WTC11 (cell line): ENCODE data around the gene SPG11. TPM values are rescaled to one million over a fixed set of nuclear protein-coding genes. Genes with fewer than 3 reads are reported as not detected.

ENCODE experiments used
- ATAC-seq: fragments of 200-7000 bp; cut with Tn5 transposase; 2 replicates; pipeline ENCODE4 v1.10.0; 2021; ENCODE audit warnings: mild to moderate bottlenecking, moderate library complexity
- CTCF ChIA-PET: fragments of 300-600 bp; sonication (Branson Sonifier 250); formaldehyde crosslinking; loops from one replicate; lab custom pipeline; 2021; ENCODE audit warnings: antibody characterized with exemption; lab: Charles Lee
- POLR2A ChIA-PET: fragments of 350-600 bp; sonication (Branson Sonifier 250); formaldehyde crosslinking; loops from one replicate; lab custom pipeline; 2021; ENCODE audit warnings: antibody characterized with exemption; lab: Charles Lee
- DNase-seq: peaks from one replicate; pipeline ENCODE4 v3.0.0; 2021; ENCODE audit warnings: low spot score
- H3K27ac Mint-ChIP-seq: 2 replicates; pipeline ENCODE4 v1.8.0; 2021; ENCODE audit warnings: mixed read lengths
- H3K27me3 Mint-ChIP-seq: 2 replicates; pipeline ENCODE4 v1.8.0; 2021; ENCODE audit warnings: low read depth, mild to moderate bottlenecking, moderate library complexity, mixed read lengths
- H3K36me3 Mint-ChIP-seq: 2 replicates; pipeline ENCODE4 v1.8.0; 2021; ENCODE audit warnings: mixed read lengths
- H3K4me1 Mint-ChIP-seq: 2 replicates; pipeline ENCODE4 v1.8.0; 2022; ENCODE audit warnings: mixed read lengths
- H3K4me3 Mint-ChIP-seq: 2 replicates; pipeline ENCODE4 v1.8.0; 2021; ENCODE audit warnings: mild to moderate bottlenecking, moderate library complexity, mixed read lengths
- H3K9me3 Mint-ChIP-seq: 2 replicates; pipeline ENCODE4 v1.8.0; 2021; ENCODE audit warnings: mixed read lengths
- CDX4 ChIP-seq: fragments of 250-450 bp; sonication (Bioruptor Pico); IDR thresholded peaks from 2 replicates; pipeline ENCODE4 v1.9.0; 2021; ENCODE audit warnings: moderate library complexity, mild to moderate bottlenecking, inconsistent platforms, borderline replicate concordance
- EMX1 ChIP-seq: fragments of 250-450 bp; sonication (Bioruptor Pico); IDR thresholded peaks from 2 replicates; pipeline ENCODE4 v1.8.0; 2021; ENCODE audit warnings: mild to moderate bottlenecking
- FOXJ3 ChIP-seq: sonication (generic); formaldehyde crosslinking; IDR thresholded peaks from 2 replicates; pipeline ENCODE4 v1.9.0; 2021; ENCODE audit warnings: missing genetic modification reagents, mild to moderate bottlenecking, borderline replicate concordance
- FOXK1 ChIP-seq: sonication (generic); formaldehyde crosslinking; IDR thresholded peaks from 2 replicates; pipeline ENCODE4 v1.8.0; 2022; ENCODE audit warnings: mild to moderate bottlenecking, moderate library complexity, missing genetic modification reagents
- FOXP1 ChIP-seq: sonication (generic); formaldehyde crosslinking; IDR thresholded peaks from 2 replicates; pipeline ENCODE4 v1.8.0; 2022; ENCODE audit warnings: missing genetic modification reagents, mild to moderate bottlenecking, moderate library complexity, borderline replicate concordance
- FOXP4 ChIP-seq: sonication (generic); formaldehyde crosslinking; IDR thresholded peaks from 2 replicates; pipeline ENCODE4 v1.8.0; 2022; ENCODE audit warnings: mild to moderate bottlenecking, missing genetic modification reagents
- GTF2I ChIP-seq: fragments of 250-450 bp; sonication (Bioruptor Pico); conservative IDR thresholded peaks from 2 replicates; pipeline ENCODE4 v1.4.0; 2021; ENCODE audit warnings: mild to moderate bottlenecking
- JUN ChIP-seq: sonication (generic); formaldehyde crosslinking; IDR thresholded peaks from 2 replicates; pipeline ENCODE4 v1.8.0; 2023; ENCODE audit warnings: mild to moderate bottlenecking, missing genetic modification reagents
- OVOL2 ChIP-seq: fragments of 250-450 bp; sonication (Bioruptor Pico); IDR thresholded peaks from 2 replicates; pipeline ENCODE4 v1.9.0; 2021; ENCODE audit warnings: mild to moderate bottlenecking, borderline replicate concordance
- SP1 ChIP-seq: sonication (generic); formaldehyde crosslinking; conservative IDR thresholded peaks from 2 replicates; pipeline ENCODE4 v1.8.1; 2022; ENCODE audit warnings: missing genetic modification reagents
- STAT6 ChIP-seq: sonication (generic); formaldehyde crosslinking; conservative IDR thresholded peaks from 2 replicates; pipeline ENCODE4 v1.8.1; 2023; ENCODE audit warnings: mild to moderate bottlenecking, low read depth, missing genetic modification reagents, moderate library complexity
- USF1 ChIP-seq: sonication (generic); formaldehyde crosslinking; IDR thresholded peaks from 2 replicates; pipeline ENCODE4 v1.8.0; 2022; ENCODE audit warnings: mild to moderate bottlenecking, missing genetic modification reagents
- ZBTB43 ChIP-seq: sonication (generic); formaldehyde crosslinking; IDR thresholded peaks from 2 replicates; pipeline ENCODE4 v1.8.1; 2023; ENCODE audit warnings: mild to moderate bottlenecking, missing genetic modification reagents
- ZNF121 ChIP-seq: sonication (generic); formaldehyde crosslinking; IDR thresholded peaks from 2 replicates; pipeline ENCODE4 v1.8.0; 2023; ENCODE audit warnings: missing genetic modification reagents
- ZNF138 ChIP-seq: sonication (generic); formaldehyde crosslinking; conservative IDR thresholded peaks from 2 replicates; pipeline ENCODE4 v1.8.1; 2022; ENCODE audit warnings: mild to moderate bottlenecking, moderate library complexity, missing genetic modification reagents
- ZNF232 ChIP-seq: sonication (generic); formaldehyde crosslinking; IDR thresholded peaks from 2 replicates; pipeline ENCODE4 v1.8.0; 2022; ENCODE audit warnings: mild to moderate bottlenecking, missing genetic modification reagents
- ZNF512 ChIP-seq: sonication (generic); formaldehyde crosslinking; IDR thresholded peaks from 2 replicates; pipeline ENCODE4 v1.8.1; 2022; ENCODE audit warnings: missing genetic modification reagents, borderline replicate concordance
- ZNF671 ChIP-seq: fragments of 250-450 bp; sonication (Bioruptor Pico); IDR thresholded peaks from 2 replicates; pipeline ENCODE4 v1.8.0; 2021; ENCODE audit warnings: mild to moderate bottlenecking
- total RNA-seq: library from RNA; stranded (reverse); gene quantifications from 3 replicates; pipeline ENCODE4 v1.2.3, GENCODE V29; 2021

Gene SPG11
- total RNA-seq, 1 experiment from 2014 or later: 46.4 TPM

- TF ChIP-seq FOXP4 (CRISPR knock-in tag): no peak
- no peak for TF ChIP-seq JUN (CRISPR knock-in tag)
- no peak for TF ChIP-seq ZNF232 (CRISPR knock-in tag)
- TF ChIP-seq, all 79 proteins: peak for 0
These were observed 56.7 kb downstream of the SPG11 start (continued) for GRCh38 chr15:44606740-44607139.

GRCh38 chr15:44603126-44603525 lies 60.3 kb downstream of the SPG11 start:
- CTCF ChIA-PET: no interaction called here

More at GRCh38 chr15:44603126-44603525, 60.3 kb downstream of the SPG11 start:
- Mint-ChIP-seq H3K36me3 (peaks cover 34% of the 10 kb centered on the region), H3K9me3 (no peaks in the 10 kb centered on the region), H3K27ac (no peak overlapping the region), H3K4me1 (no peaks in the 10 kb centered on the region), H3K4me3 (no peak overlapping the region), H3K27me3 (no peaks in the 10 kb centered on the region)
- TF ChIP-seq OVOL2 (CRISPR knock-in tag): no peak
- no peak for TF ChIP-seq FOXP1 (CRISPR knock-in tag)
- no peak for TF ChIP-seq STAT6 (CRISPR knock-in tag)
- TF ChIP-seq ZNF512 (CRISPR knock-in tag): no peak
- no peak for TF ChIP-seq USF1 (CRISPR knock-in tag)
- TF ChIP-seq EMX1 (CRISPR knock-in tag): no peak
- no peak for TF ChIP-seq SP1 (CRISPR knock-in tag)
- TF ChIP-seq ZNF671: no peak
- no peak for TF ChIP-seq CDX4
- no peak for TF ChIP-seq FOXJ3
- TF ChIP-seq FOXK1: no peak
- TF ChIP-seq ZNF121: no peak
- no peak for TF ChIP-seq ZNF138 (CRISPR knock-in tag)
- no peak for TF ChIP-seq GTF2I
- no peak for TF ChIP-seq ZBTB43 (CRISPR knock-in tag)
- DNase-seq (no peak), ATAC-seq (no peak)
- POLR2A ChIA-PET: no interaction called here
